Left renal cortex interstitium (tissue), 4 donors: ENCODE results near the gene LGR5. TPM values are rescaled to one million over a fixed set of nuclear protein-coding genes. Genes with fewer than 3 reads are reported as not detected.
"Not testable (repeated sequence)": the region's sequence is repeated elsewhere in the genome, so short reads cannot be mapped to it uniquely, and the experiment has no call there.

ENCODE experiments used
- DNase-seq, 4 donors: peaks; one replicate each; pipeline ENCODE4 v3.0.0-alpha.2; 2013; ENCODE audit warnings: low read depth in 4 of 4, low spot score in 2 of 4, missing footprints in 1 of 4
- polyA plus RNA-seq, 4 donors: library from polyadenylated mRNA; unstranded; fragments of 120-200 nt; gene quantifications; one replicate each; pipeline ENCODE4 v1.2.1, GENCODE V29; 2013; ENCODE audit not compliant: insufficient read length in 4 of 4

Gene LGR5
- polyA plus RNA-seq, 4 donors = 13.2 to 22.0 (median 17.9) TPM

- no peak for DNase-seq
Observed at GRCh38 chr12:71541583-71541982, 102.0 kb downstream of the LGR5 start.

- no peak for DNase-seq
Observed at GRCh38 chr12:71546322-71546861, 106.8 kb downstream of the LGR5 start.

GRCh38 chr12:71548893-71549292 lies 109.3 kb downstream of the LGR5 start:
- DNase-seq = no peak

- DNase-seq = peak in 1 of 4 donors; percentile 24
Observed at GRCh38 chr12:71551529-71551928, 111.9 kb downstream of the LGR5 start.

GRCh38 chr12:71552728-71553501 lies 113.3 kb downstream of the LGR5 start:
- DNase-seq = no peak

- DNase-seq = no peak
Observed at GRCh38 chr12:71555191-71555590, 115.6 kb downstream of the LGR5 start.

- not testable (repeated sequence) for DNase-seq
Observed at GRCh38 chr12:71555789-71556188, 116.2 kb downstream of the LGR5 start.

GRCh38 chr12:71556448-71556847 lies 116.8 kb downstream of the LGR5 start:
- DNase-seq = no peak

GRCh38 chr12:71556875-71557274 lies 117.3 kb downstream of the LGR5 start:
- no peak for DNase-seq

GRCh38 chr12:71558445-71558844 lies 118.8 kb downstream of the LGR5 start:
- no peak for DNase-seq

- no peak for DNase-seq
Observed at GRCh38 chr12:71562676-71563595, 123.3 kb downstream of the LGR5 start.

GRCh38 chr12:71565535-71565934 lies 125.9 kb downstream of the LGR5 start:
- DNase-seq = no peak

- DNase-seq = no peak
Observed at GRCh38 chr12:71566655-71567054, 127.1 kb downstream of the LGR5 start.

GRCh38 chr12:71567537-71567936 lies 127.9 kb downstream of the LGR5 start:
- DNase-seq = no peak

GRCh38 chr12:71569885-71570284 lies 130.3 kb downstream of the LGR5 start:
- DNase-seq = not testable (repeated sequence)

- DNase-seq = no peak
Observed at GRCh38 chr12:71576496-71576895, 136.9 kb downstream of the LGR5 start.

- DNase-seq = no peak
Observed at GRCh38 chr12:71578694-71579258, 139.2 kb downstream of the LGR5 start.

- DNase-seq = no peak
Observed at GRCh38 chr12:71581206-71581605, 141.6 kb downstream of the LGR5 start.

GRCh38 chr12:71582925-71583324 lies 143.3 kb downstream of the LGR5 start:
- DNase-seq = no peak

GRCh38 chr12:71584356-71584755 lies 144.8 kb downstream of the LGR5 start:
- no peak for DNase-seq

GRCh38 chr12:71585218-71585617 lies 145.6 kb downstream of the LGR5 start:
- no peak for DNase-seq
